GM10266 (cell line): Measurements from ENCODE around the gene KLRK1.
"Not testable (repeated sequence)": the region's sequence is repeated elsewhere in the genome, so short reads cannot be mapped to it uniquely, and the experiment has no call there.

Experiments
- DNase-seq: peaks from one replicate; pipeline ENCODE4 v3.0.0; 2012; ENCODE audit errors: extremely low spot score
- TF ChIP-seq, protein P1 (sequence below): IDR thresholded peaks from 2 replicates; pipeline ENCODE4 v1.5.1; 2012; ENCODE audit warnings: mild to moderate bottlenecking, low read depth; ENCODE audit not compliant: control insufficient read depth, insufficient read depth; ENCODE audit errors: missing control alignments

KLRK1 gene

DNA sequence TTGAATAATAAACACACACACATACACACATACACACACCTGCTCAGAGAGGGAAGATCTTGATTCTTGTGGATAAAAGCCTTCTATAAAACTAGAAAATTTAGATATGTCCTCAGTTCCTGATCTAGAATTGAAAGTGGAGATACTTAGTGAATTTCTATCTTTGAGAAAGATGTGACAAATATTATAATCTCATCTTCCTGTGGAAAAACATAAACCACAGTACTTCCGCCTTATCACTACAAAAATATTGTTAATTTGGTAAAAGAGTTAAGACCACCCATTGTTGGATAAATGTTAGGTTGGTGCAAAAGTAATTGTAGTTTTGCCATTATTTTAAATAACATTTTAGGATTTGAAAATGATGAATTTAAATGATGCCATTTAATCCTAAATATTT, at the start of gene KLRK1:
TSS of gene KLRK1 (minus strand) at position 138 of the 400 bp plus-strand sequence. CDS start 1,231 bp downstream, outside the sequence.
- TF ChIP-seq, protein P1, sequence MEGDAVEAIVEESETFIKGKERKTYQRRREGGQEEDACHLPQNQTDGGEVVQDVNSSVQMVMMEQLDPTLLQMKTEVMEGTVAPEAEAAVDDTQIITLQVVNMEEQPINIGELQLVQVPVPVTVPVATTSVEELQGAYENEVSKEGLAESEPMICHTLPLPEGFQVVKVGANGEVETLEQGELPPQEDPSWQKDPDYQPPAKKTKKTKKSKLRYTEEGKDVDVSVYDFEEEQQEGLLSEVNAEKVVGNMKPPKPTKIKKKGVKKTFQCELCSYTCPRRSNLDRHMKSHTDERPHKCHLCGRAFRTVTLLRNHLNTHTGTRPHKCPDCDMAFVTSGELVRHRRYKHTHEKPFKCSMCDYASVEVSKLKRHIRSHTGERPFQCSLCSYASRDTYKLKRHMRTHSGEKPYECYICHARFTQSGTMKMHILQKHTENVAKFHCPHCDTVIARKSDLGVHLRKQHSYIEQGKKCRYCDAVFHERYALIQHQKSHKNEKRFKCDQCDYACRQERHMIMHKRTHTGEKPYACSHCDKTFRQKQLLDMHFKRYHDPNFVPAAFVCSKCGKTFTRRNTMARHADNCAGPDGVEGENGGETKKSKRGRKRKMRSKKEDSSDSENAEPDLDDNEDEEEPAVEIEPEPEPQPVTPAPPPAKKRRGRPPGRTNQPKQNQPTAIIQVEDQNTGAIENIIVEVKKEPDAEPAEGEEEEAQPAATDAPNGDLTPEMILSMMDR: no peak
- no peak for DNase-seq

DNA sequence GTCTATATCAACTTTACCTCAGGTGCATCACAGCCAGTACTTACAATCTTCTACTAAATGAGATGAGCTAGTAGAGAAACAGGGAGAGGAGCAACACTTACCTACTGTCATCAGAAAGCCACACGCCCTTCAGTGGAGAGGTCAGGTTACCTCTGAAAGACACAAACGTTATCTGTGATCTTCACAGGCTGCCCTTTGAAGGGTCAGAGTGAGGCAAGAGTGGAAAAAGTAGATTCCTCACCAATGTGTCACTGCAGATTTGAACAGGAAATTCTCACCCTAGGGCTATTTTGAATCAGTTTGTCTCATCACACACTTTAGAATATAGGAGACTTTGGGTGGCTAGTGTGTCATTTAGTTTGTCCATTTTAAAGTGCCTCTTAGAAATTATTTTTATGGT, 47.8 kb upstream of the KLRK1 start:
- not testable (repeated sequence) for DNase-seq

DNA sequence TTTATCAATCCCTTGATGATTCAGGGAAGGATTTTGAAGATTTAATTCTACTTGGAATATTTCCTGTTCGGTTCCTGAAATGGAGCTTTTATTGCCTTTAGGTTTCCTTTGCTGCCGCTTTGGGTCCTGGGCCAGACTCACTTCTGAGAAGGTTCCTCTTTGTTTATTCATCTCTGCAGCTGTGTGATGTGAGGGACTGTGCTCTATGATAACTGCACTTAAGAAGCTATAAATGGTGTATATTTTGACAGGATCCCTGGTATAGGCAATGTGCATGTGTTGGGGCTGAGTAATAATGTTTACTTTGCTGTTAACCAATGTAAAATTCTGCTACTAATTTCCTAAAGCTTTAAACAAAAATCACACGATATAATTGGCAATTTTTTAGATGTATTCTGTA, 46.0 kb upstream of the KLRK1 start, which contains the start of gene KLRC2:
TSS of gene KLRC2 (minus strand) at position 195 of the 400 bp plus-strand sequence. CDS start at position 171, 24 bp downstream.
- not testable (repeated sequence) for DNase-seq

DNA sequence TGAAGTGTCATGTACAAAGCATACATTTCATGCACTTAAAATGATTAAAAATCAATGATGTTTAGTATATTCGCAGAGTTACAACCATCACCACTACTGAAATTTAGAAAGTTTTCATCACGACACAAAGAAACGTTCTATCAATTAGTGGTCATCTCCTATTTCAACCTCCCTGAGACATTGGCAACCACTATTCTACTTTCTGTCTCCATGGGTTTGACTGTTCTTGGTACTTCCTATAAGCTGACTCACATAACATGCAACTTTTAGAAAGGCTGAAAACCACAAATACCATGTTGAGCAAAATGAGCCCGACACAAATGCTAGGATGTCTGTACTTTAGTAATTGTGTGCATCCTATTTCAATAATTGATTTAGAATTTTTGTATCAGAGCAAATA, 40.8 kb upstream of the KLRK1 start:
- not testable (repeated sequence) for DNase-seq

DNA sequence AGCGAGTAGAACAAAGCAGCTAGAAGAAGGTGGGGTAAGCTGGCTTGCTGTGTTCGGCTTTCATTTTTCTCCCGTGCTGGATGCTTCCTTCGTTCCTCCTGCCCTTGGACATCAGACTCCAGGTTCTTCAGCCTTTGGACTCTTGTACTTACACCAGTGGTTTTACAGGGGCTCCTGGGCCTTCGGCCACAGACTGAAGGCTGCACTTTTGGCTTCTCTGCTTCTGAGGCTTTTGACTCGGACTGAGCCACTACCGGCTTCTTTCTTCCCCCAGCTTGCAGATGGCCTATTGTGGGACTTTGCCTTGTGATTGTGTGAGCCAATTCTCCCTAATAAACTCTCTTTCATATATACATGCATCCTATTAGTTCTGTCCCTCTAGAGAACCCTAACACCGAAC, 36.1 kb upstream of the KLRK1 start:
- not testable (repeated sequence) for DNase-seq

DNA sequence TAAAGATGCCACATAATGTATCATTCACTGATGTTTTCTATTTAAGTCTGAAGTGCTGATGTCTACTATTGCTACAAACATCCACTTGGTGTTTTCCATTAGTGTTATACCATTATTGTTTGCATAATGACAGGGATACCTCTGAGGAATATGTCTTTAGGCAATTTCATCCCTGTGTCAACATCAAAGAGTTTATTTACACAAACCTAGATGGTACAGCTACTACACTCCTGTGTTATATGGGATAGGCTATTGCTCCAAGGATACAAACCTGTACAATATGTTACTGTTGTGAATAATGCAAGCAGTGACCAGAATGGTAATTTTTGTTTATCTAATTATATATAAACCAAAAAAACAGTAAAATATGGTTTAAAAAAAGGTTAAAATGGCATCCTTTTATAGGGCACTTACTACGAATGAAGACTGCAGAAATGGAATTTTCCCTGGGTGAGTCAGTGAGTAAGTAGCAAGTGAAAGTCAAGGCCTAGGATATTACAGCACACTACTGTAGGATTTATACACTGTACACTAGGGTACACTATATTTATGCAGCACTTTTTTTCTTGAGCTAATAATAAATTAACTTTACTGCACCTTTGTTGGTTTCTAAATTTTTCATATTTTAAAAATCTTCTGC, 34.5 kb upstream of the KLRK1 start:
- DNase-seq: not testable (repeated sequence)

DNA sequence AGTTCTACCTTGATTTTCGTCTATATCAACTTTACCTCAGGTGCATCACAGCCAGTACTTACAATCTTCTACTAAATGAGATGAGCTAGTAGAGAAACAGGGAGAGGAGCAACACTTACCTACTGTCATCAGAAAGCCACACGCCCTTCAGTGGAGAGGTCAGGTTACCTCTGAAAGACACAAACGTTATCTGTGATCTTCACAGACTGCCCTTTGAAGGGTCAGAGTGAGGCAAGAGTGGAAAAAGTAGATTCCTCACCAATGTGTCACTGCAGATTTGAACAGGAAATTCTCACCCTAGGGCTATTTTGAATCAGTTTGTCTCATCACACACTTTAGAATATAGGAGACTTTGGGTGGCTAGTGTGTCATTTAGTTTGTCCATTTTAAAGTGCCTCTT, 32.3 kb upstream of the KLRK1 start:
- not testable (repeated sequence) for DNase-seq

DNA sequence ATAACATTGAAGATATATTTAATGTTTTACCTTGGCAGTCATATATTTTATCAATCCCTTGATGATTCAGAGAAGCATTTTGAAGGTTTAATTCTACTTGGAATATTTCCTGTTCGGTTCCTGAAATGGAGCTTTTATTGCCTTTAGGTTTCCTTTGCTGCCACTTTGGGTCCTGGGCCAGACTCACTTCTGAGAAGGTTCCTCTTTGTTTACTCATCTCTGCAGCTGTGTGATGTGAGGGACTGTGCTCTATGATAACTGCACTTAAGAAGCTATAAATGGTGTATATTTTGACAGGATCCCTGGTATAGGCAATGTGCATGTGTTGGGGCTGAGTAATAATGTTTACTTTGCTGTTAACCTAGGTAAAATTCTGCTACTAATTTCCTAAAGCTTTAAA, 30.5 kb upstream of the KLRK1 start, which contains the start of gene KLRC3:
TSS of gene KLRC3 (minus strand) at position 262 of the 400 bp plus-strand sequence. CDS start at position 217, 45 bp downstream.
- DNase-seq: not testable (repeated sequence)

DNA sequence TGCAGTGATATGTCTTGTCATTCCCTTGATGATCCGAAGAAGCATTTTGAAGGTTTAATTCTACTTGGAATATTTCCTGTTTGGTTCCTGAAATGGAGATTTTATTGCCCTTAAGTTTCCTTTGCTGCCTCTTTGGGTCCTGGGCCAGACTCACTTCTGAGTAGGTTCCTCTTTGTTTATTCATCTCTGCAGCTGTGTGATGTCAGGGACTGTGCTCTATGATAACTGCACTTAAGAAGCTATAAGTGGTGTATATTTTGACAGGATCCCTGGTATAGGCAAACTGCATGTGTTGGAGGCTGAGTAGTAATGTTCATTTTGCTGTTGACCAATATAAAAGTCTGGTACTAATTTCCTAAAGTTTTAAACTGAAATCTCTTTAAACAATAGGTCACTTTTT, 19.6 kb upstream of the KLRK1 start, which contains the start of gene KLRC4:
TSS of gene KLRC4 (minus strand) at position 366 of the 400 bp plus-strand sequence. CDS start at position 184, 182 bp downstream.
- DNase-seq: no peak

DNA sequence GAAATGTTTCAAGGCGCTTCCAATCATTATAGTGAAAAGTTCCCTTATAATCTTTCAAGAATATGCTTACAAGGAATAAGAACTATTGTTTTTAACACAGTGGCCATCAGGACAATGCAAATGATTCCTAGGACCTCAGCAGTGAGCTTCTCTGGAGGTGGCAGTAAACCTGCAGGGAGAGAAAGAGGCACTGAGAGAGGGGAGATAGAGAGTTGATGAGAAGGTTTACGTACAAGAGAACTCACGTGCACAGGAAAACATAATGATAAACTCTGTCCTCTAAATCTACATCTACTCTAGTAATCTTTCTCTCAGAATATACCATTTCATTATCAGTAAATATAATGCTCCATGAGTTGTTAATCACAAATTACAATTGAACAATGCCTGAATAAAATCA, 19.0 kb upstream of the KLRK1 start:
- TF ChIP-seq, protein P1: no peak
- no peak for DNase-seq

More for the DNA sequence above, 19.6 kb upstream of the KLRK1 start, which contains the start of gene KLRC4:
- TF ChIP-seq, protein P1: no peak

DNA sequence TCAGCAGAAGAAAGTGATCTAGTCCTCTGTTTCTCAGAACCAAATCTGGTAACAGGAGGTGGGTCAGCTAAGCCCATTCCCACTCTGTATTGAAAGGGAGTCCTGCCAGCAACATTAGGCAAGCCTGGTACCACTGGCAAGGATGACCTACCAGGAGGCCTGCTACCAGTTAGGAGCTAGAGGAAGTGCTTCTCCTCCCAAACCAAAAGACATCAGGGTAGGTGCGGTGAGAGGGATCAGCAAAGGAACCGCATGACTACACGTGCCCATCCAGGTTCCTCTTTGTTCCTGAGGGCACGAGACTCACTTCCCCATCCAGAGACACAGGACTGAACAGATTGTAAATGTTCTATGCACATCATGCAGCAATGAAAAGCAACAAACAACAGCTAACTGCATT, 16.9 kb upstream of the KLRK1 start:
- TF ChIP-seq, protein P1: no peak
- no peak for DNase-seq
